ENCODE measurements around the gene SLC35F4.
"Not testable (repeated sequence)": the region's sequence is repeated elsewhere in the genome, so short reads cannot be mapped to it uniquely, and the experiment has no call there.

SLC35F4 gene

DNA sequence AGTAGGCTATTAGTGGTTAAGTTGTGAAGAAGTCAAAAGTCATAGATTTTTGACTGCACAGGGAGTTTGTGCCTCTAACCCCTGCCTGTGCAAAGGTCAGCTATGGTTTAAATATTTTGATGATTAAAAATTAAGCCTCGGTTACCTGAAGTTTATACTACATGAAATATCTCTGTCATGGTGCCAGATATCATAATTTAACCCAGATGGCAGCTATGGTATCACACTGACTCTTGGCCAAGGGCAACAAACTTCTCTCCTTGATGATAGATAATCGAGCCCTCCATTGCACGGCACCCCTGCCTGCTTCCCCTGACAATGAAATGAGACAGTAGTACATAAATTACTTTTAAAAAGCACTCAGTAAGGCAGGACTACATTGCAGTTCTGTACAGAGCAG, 80.8 kb downstream of the SLC35F4 start:
- DNase-seq = no peak

DNA sequence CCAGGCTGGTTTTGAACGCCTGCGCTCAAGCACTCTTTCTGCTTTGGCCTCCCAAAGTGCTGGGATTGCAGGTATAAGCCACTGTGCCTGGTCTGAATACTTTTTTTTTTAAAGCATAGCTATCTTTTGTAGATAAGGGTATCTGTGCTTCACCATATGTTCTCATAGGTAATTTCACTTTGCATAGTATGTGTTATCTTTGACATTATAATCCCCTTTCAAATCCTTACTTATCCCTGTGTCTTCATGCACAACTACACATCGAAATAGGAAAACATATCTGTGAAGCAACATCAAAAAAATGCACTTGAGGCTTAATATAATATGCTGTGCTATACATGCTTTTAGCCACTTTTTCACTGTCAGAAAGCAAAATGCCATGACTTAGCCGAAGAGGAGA, 94.1 kb downstream of the SLC35F4 start:
- no peak for DNase-seq

DNA sequence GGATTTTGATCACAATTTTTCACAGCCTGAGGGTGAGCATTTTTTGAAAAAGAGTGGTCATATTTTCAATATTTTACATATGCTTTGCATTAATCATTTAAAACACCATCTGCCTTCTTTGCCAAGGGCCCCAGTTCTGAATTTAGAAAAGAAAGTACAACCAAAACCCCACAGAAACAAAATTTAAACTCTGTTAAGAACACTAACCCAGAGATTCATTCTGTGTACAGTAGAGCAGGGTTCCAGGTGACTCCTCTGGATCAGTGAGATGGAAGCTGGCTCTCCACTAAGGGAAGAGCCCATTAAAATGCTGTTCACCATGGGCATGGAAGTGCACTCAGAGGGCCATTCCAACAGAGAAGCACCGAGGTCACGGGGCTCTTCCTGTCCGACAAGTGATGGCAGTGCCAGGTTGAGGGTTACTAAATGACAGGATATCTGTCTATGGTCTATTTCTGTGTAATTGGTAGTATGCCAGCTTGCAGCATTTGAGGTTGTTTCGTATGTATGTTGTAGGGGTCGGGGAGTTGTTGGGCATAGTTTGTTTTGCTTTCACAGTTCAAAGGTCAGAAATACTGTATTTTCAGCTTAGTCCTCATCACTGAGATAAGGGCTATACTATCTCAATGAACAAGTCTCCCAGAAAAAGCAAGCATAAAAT, 95.9 kb downstream of the SLC35F4 start:
- DNase-seq = no peak

GRCh38 chr14:57761800-57762199, 104.1 kb downstream of the SLC35F4 start:
- DNase-seq = no peak

DNA sequence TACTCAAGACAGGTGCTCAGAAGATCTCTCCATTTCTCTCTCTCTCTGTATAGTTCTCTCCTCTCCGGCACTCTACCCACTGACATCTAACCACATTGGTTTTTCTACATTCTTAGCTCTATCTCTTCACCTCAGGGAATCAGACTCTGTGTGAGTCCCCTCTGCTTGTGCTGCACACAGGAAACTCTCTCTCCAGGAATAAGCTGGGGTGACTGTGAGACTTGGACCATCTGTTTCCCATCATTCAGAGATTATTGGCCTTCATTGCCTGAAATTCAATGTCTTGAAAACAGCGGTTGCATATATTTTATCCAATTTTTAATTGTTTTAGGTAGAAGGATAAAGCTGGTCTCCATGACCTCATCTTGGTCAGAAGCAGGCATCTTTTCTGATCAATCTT, 105.0 kb downstream of the SLC35F4 start:
- DNase-seq = no peak

DNA sequence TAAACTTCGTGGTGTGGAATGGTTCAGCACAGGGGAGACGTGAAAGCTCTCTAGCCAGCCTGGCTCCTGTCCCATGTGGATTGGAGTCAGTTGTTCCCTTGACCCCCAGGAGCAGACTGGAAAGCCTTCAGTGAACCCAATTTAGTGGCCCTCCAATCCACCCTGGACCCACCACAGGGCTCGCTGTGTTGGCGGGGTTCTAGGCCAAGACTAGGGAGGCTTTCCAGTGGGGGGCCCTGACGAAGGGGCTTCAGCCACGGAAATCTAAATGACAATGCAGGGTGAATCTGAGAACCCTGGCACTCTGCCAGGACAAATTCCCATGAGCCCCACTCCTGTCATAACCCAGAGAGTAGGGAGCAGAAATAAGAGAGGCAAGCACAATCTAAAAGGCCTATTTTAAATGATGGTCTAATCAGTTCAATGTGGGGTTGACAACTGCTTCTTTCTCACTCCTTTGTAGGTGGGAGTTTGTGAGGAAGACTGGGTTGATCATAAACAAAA, 110.8 kb downstream of the SLC35F4 start:
- no peak for DNase-seq

DNA sequence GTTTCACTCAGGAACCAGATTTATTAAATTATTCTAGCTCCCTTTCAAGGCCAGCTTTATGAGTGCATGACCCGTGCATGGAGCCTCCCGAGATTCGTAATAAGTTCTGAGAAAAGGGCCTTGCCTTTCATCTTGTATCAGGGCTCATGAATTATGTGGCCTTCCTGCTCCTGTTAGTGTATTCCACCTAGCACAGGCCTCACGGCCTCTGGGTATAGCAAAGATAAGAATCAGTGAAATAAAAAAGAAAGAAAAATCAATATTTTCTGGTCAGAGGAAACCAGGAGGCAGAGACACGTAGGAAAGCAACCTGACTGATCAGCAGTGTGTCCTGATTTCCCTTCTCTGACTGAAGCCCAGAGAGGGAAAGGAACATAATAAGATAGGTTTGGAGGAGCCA, 111.4 kb downstream of the SLC35F4 start:
- no peak for DNase-seq

DNA sequence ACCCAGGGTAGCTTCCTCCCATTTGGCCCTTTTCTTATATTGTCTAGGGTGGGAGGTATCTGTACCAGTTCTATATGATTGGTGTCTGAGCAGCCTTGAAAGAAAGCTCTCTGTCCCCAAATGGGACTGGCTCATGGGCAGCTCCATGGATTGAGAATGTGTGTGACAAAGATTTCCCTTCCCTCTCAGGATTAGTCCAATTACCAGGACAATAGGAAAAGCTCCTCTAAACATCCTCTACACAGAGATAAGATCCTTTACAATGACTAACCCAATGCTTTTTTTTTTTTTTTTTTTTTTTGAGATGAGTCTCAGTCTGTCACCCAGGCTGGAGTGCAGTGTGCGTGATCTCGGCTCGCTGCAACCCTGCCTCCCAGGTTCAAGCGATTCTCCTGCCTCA, 112.1 kb downstream of the SLC35F4 start:
- DNase-seq = no peak

DNA sequence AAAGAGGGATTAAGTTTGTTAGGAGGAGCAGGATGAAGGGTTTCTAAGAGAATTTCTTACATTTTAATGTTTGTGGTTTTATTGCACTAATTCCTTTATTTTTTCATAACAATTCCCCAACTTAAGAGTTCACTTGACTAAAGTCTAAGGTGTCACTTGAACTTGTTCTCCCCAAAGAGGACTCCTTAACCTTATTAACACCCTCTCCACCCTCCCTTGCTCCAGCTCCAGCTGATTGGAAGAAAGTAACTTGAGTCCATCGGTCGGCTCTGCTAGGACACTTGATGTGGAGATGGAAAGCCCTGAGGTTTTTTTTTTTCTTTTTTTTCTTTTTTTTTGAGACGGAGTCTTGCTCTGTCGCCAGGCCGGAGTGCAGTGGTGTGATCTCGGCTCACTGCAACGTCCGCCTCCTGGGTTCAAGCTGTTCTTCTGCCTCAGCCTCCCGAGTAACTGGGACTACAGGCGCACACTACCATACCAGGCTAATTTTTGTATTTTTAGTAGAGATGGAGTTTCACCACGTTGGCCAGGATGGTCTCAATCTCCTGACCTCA, 113.7 kb downstream of the SLC35F4 start:
- DNase-seq = not testable (repeated sequence)

DNA sequence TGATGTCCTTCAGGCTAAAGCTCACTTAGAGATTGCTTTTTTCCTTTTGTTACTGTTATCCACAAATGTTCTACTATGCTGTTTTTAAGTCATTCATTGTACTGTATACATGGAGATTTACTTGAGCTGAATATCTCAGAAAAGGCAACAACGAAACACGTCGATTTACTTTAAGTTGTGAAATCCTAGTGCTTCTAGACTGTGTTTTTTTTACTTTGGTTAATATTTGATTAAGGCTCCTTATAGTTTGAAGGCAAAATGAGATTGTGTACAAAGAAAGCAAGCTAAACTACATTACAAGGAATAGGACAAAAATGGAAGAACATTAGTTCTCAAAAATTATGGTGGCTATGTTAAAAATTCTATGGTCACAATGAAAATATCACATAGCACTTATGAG, 114.5 kb downstream of the SLC35F4 start:
- no peak for DNase-seq

DNA sequence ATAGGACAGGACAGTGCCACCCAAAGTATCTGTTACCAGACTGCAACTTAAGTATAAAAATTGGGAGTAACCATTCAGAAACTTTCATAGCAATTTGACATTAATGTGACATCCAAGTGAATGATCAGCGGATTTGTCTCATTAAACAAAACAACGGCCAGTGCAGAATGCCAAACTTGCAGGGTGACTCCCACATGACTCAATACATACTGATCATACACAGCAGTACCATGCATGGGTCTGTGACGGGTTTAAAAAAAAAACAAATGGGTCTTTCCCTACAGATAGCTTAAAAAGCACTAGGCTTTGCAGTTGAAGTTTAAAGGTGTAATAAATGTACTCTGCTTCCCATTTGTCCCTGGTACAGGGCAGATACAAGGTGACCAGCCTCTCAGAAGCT, 116.6 kb downstream of the SLC35F4 start:
- DNase-seq = no peak

- no peak for DNase-seq
Measured at GRCh38 chr14:57748279-57748678, 117.6 kb downstream of the SLC35F4 start.

- DNase-seq = no peak
Measured at GRCh38 chr14:57747036-57747435, 118.9 kb downstream of the SLC35F4 start.

DNA sequence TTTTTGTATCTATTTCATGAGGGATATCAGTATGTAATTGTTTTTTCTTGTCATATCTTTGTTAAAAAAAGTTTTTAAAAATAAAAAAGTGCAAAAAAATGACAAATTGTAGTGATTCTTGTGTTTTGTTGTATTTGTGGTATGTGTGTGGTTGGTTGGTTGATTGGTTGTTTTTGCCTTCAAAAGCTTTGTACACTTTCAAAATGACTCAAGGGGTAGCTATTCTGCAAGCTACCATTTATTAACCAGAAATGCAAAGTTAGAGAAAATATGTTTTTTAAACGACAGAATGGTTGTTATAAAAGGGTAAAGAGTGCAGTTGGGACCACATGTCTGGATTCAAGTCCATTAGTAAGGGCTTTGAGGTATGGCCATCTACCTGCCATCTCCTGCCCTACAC, 119.3 kb downstream of the SLC35F4 start:
- no peak for DNase-seq

- no peak for DNase-seq
Measured at GRCh38 chr14:57739516-57739915, 126.4 kb downstream of the SLC35F4 start.

- DNase-seq = no peak
Measured at GRCh38 chr14:57737598-57737997, 128.3 kb downstream of the SLC35F4 start.

- no peak for DNase-seq
Measured at GRCh38 chr14:57736391-57736790, 129.5 kb downstream of the SLC35F4 start.

- no peak for DNase-seq
Measured at GRCh38 chr14:57735276-57735675, 130.6 kb downstream of the SLC35F4 start.

GRCh38 chr14:57732463-57733285, 133.2 kb downstream of the SLC35F4 start:
- no peak for DNase-seq

- no peak for DNase-seq
Measured at GRCh38 chr14:57729208-57730187, 136.4 kb downstream of the SLC35F4 start.

DNA sequence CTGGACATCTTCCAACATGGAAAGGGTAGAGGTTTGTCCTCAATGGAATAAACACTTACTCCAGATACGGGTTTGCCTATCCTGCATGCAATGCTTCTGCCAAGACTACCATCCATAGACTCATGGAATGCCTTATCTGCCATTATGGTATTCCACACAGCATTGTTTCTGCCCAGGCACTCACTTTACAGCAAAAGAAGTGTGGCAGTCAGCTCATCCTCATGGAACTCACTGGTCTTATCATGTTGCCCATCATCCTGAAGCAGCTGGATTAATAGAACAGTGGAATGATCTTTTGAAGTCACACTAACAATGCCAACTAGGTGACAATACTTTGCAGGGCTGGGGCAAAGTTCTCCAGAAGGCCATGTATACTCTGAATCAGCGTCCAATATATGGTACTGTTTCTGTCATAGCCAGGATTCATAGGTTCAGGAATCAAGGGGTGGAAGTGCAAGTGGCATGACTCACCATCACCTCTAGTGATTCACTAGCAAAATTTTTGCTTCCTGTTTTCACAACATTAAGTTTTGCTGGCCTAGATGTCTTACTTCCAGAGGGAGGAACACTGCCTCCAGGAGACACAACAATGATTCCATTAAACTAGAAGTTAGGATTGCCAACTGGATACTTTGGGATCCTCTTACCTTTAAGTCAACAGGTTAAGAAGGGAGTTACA, 140.4 kb downstream of the SLC35F4 start:
- no peak for DNase-seq

- DNase-seq = not testable (repeated sequence)
Measured at GRCh38 chr14:57722141-57722540, 143.8 kb downstream of the SLC35F4 start.
